Skin of body (tissue), 2 donors: Measurements from ENCODE around the gene KCNJ1. TPM values are rescaled to one million over a fixed set of nuclear protein-coding genes. Genes with fewer than 3 reads are reported as not detected.
A peak's percentile ranks its signal among the peaks of the same experiment; 100 is the strongest.

Experiments used
- DNase-seq: peaks from one replicate; lab custom pipeline; 2025; lab: John Stamatoyannopoulos, UW
- total RNA-seq: library from RNA; depleted of rRNA; stranded (reverse); fragments of >200 nt; gene quantifications from one replicate; pipeline ENCODE4 v1.2.3, GENCODE V29; 2014

KCNJ1 gene
- 0.10 TPM for total RNA-seq

- no peak for DNase-seq
Measured at GRCh38 chr11:128867277-128867676, at the start of gene KCNJ1. Gene KCNJ1, minus strand, starts transcription at chr11:128867296. Its CDS starts 27,053 bp downstream, at chr11:128840243.

- DNase-seq: no peak
Measured at GRCh38 chr11:128916681-128917080, 49.6 kb upstream of the KCNJ1 start.

GRCh38 chr11:128916037-128916572, 49.0 kb upstream of the KCNJ1 start:
- DNase-seq: no peak

- DNase-seq: peak; percentile 38
Measured at GRCh38 chr11:128915149-128915521, 48.0 kb upstream of the KCNJ1 start.

GRCh38 chr11:128914216-128915148, 47.4 kb upstream of the KCNJ1 start:
- peak; percentile 32 for DNase-seq

GRCh38 chr11:128913806-128914205, 46.7 kb upstream of the KCNJ1 start:
- no peak for DNase-seq

- DNase-seq: no peak
Measured at GRCh38 chr11:128911701-128912100, 44.6 kb upstream of the KCNJ1 start.

- no peak for DNase-seq
Measured at GRCh38 chr11:128911239-128911638, 44.1 kb upstream of the KCNJ1 start.

GRCh38 chr11:128910576-128910975, 43.5 kb upstream of the KCNJ1 start:
- no peak for DNase-seq

GRCh38 chr11:128909438-128910125, 42.5 kb upstream of the KCNJ1 start:
- no peak for DNase-seq

- no peak for DNase-seq
Measured at GRCh38 chr11:128908391-128909246, 41.5 kb upstream of the KCNJ1 start.

- DNase-seq: no peak
Measured at GRCh38 chr11:128907585-128907984, 40.5 kb upstream of the KCNJ1 start.

- no peak for DNase-seq
Measured at GRCh38 chr11:128906185-128907050, 39.3 kb upstream of the KCNJ1 start.

- DNase-seq: peak; percentile 33
Measured at GRCh38 chr11:128905345-128906184, 38.5 kb upstream of the KCNJ1 start.

- DNase-seq: peak; percentile 27
Measured at GRCh38 chr11:128904656-128905344, 37.7 kb upstream of the KCNJ1 start.

- DNase-seq: no peak
Measured at GRCh38 chr11:128904303-128904655, 37.2 kb upstream of the KCNJ1 start.

GRCh38 chr11:128903248-128904061, 36.4 kb upstream of the KCNJ1 start:
- DNase-seq: no peak

GRCh38 chr11:128902515-128903066, 35.5 kb upstream of the KCNJ1 start:
- no peak for DNase-seq
